WERI-Rb-1 (cell line): Measurements from ENCODE around the gene LRRC4C.

Experiments used
- DNase-seq: peaks from one replicate; pipeline ENCODE4 v3.0.0-alpha.2; 2020
- H3K27ac ChIP-seq: fragments of 250-450 bp; sonication (Bioruptor Pico); 2 replicates; pipeline ENCODE4 v1.5.1; 2020; ENCODE audit warnings: mild to moderate bottlenecking, moderate library complexity
- H3K27me3 ChIP-seq: fragments of 250-450 bp; sonication (Bioruptor Pico); 2 replicates; pipeline ENCODE4 v1.5.1; 2021; ENCODE audit warnings: mild to moderate bottlenecking, low read depth, moderate library complexity; ENCODE audit not compliant: insufficient read depth, severe bottlenecking
- H3K36me3 ChIP-seq: fragments of 250-450 bp; sonication (Bioruptor Pico); 2 replicates; pipeline ENCODE4 v1.5.1; 2020; ENCODE audit warnings: mild to moderate bottlenecking, moderate library complexity
- H3K4me3 ChIP-seq: 2 replicates; pipeline ENCODE4 v1.5.1; 2011; ENCODE audit warnings: low read depth, mild to moderate bottlenecking, control low read depth, low read length
- H3K9me3 ChIP-seq: fragments of 250-450 bp; sonication (Bioruptor Pico); 2 replicates; pipeline ENCODE4 v1.5.1; 2021; ENCODE audit warnings: mild to moderate bottlenecking, moderate library complexity; ENCODE audit not compliant: severe bottlenecking
- CTCF ChIP-seq: IDR thresholded peaks from 2 replicates; pipeline ENCODE4 v1.5.1; 2011; ENCODE audit warnings: low read depth, mild to moderate bottlenecking, control low read depth, inconsistent platforms, low read length

LRRC4C gene

GRCh38 chr11:41458154-41458553 lies 1.3 kb downstream of the LRRC4C start:
- no peak for DNase-seq
- Histone ChIP-seq H3K9me3 (no peaks in the 10 kb centered on the region), H3K4me3 (no peak overlapping the region), H3K27me3 (no peaks in the 10 kb centered on the region), H3K36me3 (no peaks in the 10 kb centered on the region), H3K27ac (no peak overlapping the region)
- no peak for TF ChIP-seq CTCF

- no peaks in the 10 kb centered on the region for H3K9me3 ChIP-seq
- no peaks in the 10 kb centered on the region for H3K27me3 ChIP-seq
- H3K27ac ChIP-seq: no peak overlapping the region
- H3K4me3 ChIP-seq: no peak overlapping the region
- TF ChIP-seq CTCF: no peak
- no peaks in the 10 kb centered on the region for H3K36me3 ChIP-seq
- no peak for DNase-seq
These were observed 2.0 kb downstream of the LRRC4C start for GRCh38 chr11:41457216-41458014.

GRCh38 chr11:41456269-41456668 lies 3.2 kb downstream of the LRRC4C start:
- no peak for TF ChIP-seq CTCF
- H3K4me3 ChIP-seq: no peak overlapping the region
- H3K27ac ChIP-seq: no peak overlapping the region
- H3K36me3 ChIP-seq: no peaks in the 10 kb centered on the region
- no peaks in the 10 kb centered on the region for H3K9me3 ChIP-seq
- H3K27me3 ChIP-seq: no peaks in the 10 kb centered on the region
- no peak for DNase-seq

- no peak overlapping the region for H3K4me3 ChIP-seq
- H3K36me3 ChIP-seq: no peaks in the 10 kb centered on the region
- DNase-seq: no peak
- H3K27ac ChIP-seq: no peak overlapping the region
- H3K9me3 ChIP-seq: no peaks in the 10 kb centered on the region
- no peaks in the 10 kb centered on the region for H3K27me3 ChIP-seq
- TF ChIP-seq CTCF: no peak
These were observed 8.4 kb downstream of the LRRC4C start for GRCh38 chr11:41451011-41451410.

GRCh38 chr11:41449483-41450050 lies 9.9 kb downstream of the LRRC4C start:
- Histone ChIP-seq H3K4me3 (no peak overlapping the region), H3K27me3 (no peaks in the 10 kb centered on the region), H3K9me3 (no peaks in the 10 kb centered on the region), H3K27ac (no peak overlapping the region), H3K36me3 (no peaks in the 10 kb centered on the region)
- no peak for DNase-seq
- no peak for TF ChIP-seq CTCF
